GM13977 (cell line): Measurements from ENCODE around the gene HSF2BP.

Source experiments
- DNase-seq: peaks from one replicate; pipeline ENCODE4 v3.0.0; 2012; ENCODE audit warnings: low spot score
- in situ Hi-C: fragments of 300-500 bp; cut with MboI; formaldehyde crosslinking; loops from one replicate; pipeline ENCODE4 v1.12.0; 2022; ENCODE audit warnings: low sequenced_read_pairs, low pct_unique_long_range_greater_than_20kb, mixed read lengths, inconsistent platforms; ENCODE audit not compliant: unreplicated experiment
- TF ChIP-seq, protein P1 (sequence below): IDR thresholded peaks from 2 replicates; pipeline ENCODE4 v1.5.1; 2012; ENCODE audit warnings: mild to moderate bottlenecking, control low read depth; ENCODE audit not compliant: insufficient read depth; ENCODE audit errors: extremely low read depth, missing control alignments

The HSF2BP gene

DNA sequence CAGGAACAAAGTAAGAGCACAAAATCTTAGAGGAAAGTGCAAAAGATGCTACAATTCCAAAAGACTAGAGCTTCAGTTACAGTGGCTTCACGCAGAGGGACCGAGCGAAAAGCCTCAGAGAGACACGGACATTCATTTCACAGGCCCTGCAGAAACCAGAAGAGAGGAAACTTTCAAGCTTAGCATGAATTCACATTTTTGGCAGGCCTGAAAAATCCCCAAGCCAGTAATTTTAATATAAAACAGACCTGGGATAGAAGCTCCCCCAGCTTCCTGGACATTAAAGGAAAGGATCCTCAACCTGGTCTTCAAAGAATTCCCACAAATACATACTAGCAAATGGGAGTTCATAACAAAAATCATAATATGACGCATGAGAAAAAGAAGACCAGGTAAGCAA lies 66.2 kb downstream of the HSF2BP start:
- DNase-seq: no peak
- in situ Hi-C loops: no loop called here
- TF ChIP-seq, protein P1, sequence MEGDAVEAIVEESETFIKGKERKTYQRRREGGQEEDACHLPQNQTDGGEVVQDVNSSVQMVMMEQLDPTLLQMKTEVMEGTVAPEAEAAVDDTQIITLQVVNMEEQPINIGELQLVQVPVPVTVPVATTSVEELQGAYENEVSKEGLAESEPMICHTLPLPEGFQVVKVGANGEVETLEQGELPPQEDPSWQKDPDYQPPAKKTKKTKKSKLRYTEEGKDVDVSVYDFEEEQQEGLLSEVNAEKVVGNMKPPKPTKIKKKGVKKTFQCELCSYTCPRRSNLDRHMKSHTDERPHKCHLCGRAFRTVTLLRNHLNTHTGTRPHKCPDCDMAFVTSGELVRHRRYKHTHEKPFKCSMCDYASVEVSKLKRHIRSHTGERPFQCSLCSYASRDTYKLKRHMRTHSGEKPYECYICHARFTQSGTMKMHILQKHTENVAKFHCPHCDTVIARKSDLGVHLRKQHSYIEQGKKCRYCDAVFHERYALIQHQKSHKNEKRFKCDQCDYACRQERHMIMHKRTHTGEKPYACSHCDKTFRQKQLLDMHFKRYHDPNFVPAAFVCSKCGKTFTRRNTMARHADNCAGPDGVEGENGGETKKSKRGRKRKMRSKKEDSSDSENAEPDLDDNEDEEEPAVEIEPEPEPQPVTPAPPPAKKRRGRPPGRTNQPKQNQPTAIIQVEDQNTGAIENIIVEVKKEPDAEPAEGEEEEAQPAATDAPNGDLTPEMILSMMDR: no peak

DNA sequence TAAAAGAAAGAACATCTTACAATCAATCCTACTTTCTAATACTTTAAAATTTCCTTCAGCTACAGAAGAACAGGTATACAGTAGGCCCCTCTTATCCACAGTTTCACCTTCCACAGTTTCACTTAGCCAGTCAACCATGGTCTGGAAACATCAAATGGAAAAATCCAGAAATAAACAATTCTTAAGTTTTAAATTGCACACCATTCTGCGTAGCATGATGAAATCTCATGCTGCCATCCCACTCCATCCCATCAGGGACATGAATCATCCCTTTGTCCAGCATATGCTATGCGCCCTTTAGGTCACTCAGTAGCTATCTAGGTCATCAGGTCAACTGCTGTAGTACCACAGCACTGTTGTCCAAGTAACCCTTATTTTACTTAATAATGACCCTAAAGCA lies 67.7 kb downstream of the HSF2BP start:
- no peak for DNase-seq
- in situ Hi-C loops: no loop called here
- TF ChIP-seq, protein P1: no peak

DNA sequence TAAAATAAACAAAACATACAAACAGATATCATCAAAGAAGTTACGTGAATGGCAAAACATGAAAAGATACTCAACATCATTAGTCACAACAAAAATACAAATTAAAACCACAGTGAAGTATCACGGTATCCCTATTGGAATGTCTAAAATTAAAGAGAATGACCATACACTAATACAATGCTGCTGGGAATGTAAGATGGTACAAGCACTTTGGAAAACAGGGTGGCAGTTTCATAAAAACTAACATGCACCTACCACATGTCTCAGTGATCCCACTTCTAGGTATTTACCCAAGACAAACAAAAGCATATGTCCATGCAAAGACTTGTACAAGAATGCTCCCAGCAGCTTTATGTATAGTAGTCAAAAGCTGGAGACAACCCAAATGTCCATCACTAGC lies 69.1 kb downstream of the HSF2BP start:
- TF ChIP-seq, protein P1: no peak
- no peak for DNase-seq
- in situ Hi-C loops: no loop called here

DNA sequence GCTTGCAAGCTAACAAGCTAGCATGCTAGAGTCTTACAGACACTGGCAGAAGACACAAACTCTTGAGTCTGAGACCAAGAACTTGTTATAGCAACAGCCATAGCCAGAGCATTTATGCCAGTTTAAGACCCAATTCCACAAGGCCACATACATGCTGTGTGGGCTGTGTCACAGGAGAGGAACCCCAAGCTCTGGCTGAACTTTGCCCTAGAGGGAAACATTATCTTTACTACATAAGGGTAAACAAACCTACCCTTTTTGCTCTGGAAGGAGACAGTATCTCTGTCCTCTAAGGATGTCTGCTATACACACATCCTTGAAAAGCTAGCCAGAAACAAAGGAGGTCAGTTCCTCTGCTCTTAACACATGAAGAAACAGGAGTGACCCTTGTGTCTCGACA lies 70.3 kb downstream of the HSF2BP start:
- in situ Hi-C loops: no loop called here
- no peak for DNase-seq
- TF ChIP-seq, protein P1: no peak

DNA sequence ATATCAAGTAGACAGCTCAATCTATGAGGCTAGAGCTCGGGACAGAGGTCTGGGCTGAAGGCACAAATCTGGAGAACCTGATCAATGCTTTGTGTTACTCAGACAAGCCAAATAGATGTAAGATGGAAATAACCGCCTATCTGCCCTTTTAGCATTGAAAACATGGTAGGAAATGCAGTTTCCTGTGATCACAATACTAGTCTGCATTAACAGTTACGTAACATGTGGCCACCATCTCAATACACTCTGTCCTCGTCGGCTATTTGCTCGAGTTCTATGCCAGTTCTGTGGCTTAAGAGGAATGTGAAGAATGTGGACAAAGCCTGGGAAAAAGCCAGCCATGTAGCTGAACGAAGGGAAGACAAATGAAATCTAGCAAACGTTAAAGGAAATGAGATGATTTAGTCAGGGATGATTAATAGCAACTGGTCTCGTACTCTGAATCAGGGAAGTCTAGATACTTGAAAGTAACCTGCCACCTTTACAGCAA lies 73.3 kb downstream of the HSF2BP start:
- TF ChIP-seq, protein P1: no peak
- no peak for DNase-seq
- in situ Hi-C loops: no loop called here

DNA sequence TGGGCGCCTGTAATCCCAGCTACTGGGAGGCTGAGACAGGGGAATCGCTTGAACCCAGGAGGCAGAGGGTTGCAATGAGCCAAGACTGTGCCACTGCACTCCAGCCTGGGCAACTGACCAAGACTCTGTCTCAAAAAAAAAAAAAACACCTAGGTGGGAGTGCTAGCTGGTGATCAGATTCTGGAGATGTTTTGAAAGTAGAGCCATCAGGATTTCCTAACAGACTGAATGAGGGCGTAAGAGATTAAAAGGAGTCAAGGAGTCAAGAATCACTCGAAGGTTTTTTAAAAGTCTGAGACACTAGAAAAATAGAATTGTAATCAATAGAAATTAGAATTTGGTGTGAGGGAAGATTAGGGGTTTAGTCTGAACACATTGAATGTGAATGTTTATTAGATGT lies 73.8 kb downstream of the HSF2BP start:
- in situ Hi-C loops: no loop called here
- DNase-seq: no peak
- TF ChIP-seq, protein P1: no peak

DNA sequence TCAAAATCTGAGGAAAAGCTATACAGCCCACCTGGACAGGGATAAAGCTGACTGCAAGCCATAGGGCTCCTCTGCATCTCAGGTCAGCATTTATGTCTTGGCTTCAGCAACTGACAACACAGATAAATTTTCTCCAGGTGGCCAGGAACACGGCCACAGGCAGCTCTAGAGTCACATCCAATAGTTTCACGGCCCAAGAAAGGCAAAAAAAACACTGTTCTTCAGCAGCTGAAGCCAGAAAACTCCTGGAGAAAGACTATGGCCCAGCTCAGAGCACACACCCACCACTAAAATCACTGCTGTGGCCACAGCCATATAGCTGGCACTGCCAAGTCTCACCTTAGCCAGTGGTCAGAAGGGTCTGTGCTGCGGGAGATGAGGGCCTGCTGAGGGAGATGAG lies 77.8 kb downstream of the HSF2BP start:
- in situ Hi-C loops: no loop called here
- TF ChIP-seq, protein P1: no peak
- DNase-seq: no peak
